SK-N-MC (cell line): ENCODE measurements around the gene WDR62.

ENCODE experiments used
- EZH2 ChIP-seq: fragments of 200-600 bp; sonication (generic); IDR thresholded peaks from one replicate; pipeline ENCODE4 v1.6.1; 2017; ENCODE audit warnings: antibody characterized with exemption
- POLR2AphosphoS5 ChIP-seq: IDR thresholded peaks from 2 replicates; pipeline ENCODE4 v1.6.1; 2012; ENCODE audit warnings: mild to moderate bottlenecking, low read depth, low read length, borderline replicate concordance

DNA sequence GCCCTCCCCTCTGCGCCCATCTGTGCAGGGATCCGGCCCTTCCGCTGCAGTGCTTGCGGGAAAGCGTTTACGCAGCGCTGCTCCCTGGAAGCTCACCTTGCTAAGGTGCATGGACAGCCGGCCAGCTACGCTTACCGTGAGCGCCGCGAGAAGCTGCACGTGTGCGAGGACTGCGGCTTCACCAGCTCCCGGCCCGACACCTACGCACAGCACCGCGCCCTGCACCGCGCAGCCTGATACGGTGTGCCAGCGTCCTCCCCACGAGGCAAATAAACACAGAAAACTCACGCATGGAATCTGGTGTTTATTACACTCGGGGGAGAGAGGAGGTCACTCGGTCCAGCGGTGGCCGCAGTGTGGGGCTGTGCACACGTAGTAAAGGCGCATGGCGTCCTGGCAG, 58.7 kb downstream of the WDR62 start:
- TF ChIP-seq EZH2 = no peak
- TF ChIP-seq POLR2AphosphoS5 = no peak
